Limb (tissue), 2 donors: ENCODE data around the gene RUFY3.
A peak's percentile ranks its signal among the peaks of the same experiment; 100 is the strongest.
"Not testable (repeated sequence)": the region's sequence is repeated elsewhere in the genome, so short reads cannot be mapped to it uniquely, and the experiment has no call there.

Experiments
- DNase-seq, 2 donors: peaks; one replicate each; pipeline ENCODE4 v3.0.0-alpha.2; 2016; ENCODE audit errors: extremely low spot score in 2 of 2

The RUFY3 gene

DNA sequence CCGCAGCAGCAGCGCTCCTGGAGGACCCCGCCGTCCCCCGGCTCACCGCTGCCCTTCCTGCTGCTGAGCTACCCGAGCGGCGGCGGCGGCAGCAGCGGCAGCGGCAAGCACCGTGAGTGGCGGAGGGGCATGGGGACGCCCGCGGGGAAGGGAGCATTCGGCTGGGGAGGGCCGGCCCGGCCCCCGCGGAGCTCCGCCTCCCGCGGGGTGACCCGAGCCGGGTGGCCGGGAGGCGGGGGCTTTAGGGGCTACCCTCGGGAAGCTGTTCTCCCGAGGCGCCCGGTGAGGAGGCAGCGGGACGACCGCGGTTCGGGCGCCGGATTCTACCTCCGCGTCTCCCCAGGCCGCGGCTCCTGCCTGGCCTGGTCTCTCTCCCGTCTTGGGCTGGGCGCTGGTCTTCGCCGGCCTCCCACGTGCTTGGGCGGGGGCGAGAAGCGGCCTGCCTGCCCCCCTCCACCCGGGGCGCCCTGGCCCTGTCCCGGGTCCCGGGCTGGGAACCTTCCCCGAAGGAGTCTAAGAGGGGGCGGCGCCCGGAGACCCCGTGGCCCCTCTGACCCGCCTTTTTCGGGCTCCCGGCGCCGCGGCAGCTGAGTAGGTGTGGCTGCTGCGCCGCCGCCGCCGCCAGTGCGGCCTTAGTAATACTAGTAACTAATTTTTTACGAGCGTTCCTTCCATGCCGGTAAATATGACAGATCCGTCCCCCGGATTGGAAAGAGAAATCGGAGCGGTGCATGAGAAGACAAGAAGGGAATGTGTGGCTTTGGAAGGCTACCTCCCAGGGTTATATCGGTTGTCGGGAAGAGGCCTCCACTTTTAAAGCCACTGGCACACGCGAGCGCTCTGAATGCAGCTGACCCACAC is 16.4 kb upstream of the RUFY3 start:
- peak; percentile 66 to 83 for DNase-seq

DNA sequence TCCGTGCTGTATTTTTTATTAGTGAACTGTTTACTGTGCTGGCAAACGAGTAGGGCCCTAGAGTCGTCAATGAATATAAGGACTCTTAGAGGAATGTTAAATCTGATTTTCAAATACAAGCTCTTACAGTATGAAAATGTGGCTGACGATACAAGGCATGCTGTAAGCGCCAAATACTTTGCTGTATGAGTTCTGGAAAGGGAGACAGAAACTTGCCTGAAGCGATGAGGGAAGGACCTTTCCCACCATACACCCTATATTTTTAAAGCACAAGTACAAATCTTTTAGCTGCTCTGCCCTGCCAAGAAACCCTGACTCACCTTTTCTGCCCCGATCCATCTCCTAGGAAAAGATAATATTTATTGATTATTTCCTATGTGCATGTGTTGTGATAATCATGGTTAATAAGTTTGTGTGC is 15.7 kb upstream of the RUFY3 start:
- no peak for DNase-seq

DNA sequence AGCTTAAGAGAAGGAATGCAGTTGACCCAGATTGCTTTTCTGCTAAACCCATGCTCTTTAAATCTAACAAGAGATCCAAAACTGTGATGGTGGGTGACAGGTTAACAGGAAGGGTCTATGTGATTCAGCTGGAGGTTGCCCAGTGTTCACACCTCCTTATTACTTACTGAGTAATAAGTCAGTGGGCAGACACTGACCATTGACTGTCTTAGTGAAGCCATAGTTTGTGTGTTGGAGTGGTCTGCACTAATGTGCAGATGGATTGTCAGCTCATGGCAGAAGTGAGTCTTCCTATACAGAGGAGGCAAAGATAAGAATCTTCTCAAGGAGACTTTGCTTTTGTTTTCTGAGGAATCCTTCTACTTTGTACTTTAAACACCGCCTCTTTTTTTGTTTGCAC is 15.2 kb upstream of the RUFY3 start:
- DNase-seq, result no peak

DNA sequence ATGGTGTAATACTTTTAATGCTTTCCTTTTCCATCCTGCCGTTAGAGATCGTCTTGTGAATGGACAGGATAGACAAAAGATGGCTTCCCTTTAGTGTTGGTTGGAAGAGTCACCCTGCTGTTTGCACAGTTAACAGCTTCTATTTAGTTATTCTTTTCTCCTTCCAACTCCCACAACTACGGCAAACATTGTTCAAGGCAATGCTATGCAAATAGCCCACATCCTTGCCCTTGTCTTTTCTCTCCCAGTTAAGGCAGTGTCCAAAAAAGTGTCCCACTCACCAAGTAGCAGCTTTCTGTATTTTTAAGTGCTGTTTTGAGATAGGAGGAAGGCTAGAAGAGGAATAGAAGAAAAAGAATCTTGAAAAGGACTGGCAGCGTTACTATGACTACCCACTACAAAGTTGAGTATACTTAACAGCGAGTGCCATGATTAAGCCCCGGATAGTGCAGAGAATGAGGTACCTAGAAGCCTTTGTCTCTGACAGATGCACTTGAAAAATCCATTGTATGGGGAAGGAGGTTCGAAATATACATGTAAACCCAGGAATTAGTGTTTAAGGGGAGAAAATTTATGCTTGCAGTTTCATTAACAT is 12.1 kb upstream of the RUFY3 start:
- no peak for DNase-seq

DNA sequence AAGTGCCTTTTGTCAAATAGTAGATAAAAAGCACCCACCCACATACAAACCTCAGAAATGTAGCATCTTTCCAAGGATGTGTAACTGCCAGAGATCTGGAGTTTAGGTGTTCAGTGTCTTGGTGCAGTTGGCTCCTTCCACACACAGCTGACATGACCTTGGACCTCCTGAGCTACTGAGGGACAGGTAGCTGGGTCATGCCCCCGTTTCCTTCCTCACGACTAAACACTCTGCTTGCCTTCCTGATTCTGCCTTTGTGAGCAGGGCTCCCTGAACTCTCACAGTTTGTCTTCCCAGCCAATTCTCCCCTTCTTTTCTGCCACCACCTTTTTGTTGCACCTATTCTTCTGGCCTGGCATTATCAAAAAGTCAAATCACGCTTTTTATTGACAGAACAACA is 10.2 kb upstream of the RUFY3 start:
- no peak for DNase-seq

DNA sequence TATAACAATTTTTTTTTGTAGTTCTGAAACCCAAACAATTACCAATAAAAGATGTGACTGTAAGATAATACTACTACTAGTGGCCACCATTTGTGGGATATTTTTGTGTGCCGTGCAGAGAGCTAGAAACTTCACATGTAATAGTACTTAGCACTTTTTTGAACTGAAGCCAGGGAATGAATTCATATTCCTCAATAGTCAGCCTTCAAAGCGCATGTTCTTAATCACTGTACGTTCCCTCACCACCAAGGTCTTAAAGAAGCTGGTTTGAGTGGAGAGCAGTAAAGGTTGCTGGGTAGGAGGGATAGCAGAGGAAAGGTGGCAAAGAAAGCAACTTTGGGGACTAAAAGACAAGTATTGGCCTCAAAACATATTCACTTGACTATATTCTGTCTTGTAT is 9.6 kb upstream of the RUFY3 start:
- no peak for DNase-seq

DNA sequence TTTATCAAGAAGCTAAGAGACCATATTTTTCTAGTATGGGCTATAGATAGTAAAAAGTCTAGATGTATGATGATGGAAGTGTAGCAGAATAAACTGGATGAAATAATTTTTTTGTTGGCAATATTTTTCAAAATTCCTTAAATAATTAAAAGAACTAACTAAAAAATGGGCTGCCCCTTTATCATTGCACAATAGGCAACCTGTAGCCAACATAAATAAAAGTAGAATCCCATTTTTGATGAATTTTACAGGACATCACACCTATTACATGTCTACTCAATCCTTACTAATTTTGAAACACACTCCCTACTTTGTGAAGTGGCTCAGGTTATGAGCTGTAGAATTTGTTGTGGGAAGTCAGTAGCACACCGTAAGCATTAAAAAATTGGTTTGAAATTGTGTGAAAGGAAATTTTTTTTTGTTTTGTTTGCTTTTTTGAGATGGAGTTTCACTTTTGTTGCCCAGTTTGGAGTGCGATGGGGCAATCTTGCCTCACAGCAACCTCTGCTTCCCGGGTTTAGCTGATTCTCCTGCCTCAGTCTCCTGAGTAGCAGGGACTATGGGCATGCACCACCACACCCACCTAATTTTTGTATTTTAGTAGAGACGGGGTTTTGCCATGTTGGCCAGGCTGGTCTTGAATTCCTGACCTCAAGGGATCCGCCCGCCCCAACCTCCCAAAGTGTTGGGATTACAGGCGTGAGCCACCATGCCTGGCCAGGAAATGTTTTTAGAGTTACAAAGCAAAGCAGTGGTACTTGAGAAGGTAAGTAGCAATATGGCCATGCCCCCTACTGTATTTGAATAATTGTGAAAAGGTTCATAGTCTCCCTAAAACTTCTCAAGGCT is 8.9 kb upstream of the RUFY3 start:
- DNase-seq, result no peak

DNA sequence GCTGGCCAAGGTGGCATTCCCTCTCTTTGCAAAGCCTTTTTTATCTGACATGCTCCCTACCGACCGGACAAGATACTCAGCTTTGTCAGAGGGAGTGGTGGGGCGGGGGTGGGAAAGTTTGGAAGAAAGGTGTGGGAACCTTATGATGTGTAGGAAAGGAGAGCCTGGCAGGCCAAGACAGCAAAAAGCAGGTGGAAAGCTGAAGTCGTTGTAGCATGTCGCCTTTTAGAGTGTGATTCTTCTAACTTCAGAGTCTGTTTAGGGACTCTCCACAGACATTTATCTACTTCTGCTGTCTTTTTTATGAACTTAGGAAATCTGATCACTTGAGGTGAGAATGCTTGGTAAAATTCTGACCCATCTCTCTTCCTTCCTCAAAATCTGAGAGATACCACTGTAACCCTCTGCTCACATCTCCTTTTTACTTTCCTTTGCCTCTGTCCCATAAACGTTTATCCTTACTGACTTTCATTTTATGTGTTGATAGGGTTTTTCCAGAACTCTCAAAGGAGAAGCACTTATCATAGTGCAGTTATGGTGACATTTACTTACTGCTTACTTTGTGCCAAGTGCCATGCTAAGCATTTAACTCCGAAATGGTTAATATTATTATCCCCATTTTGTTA is 8.2 kb upstream of the RUFY3 start:
- DNase-seq, result no peak

DNA sequence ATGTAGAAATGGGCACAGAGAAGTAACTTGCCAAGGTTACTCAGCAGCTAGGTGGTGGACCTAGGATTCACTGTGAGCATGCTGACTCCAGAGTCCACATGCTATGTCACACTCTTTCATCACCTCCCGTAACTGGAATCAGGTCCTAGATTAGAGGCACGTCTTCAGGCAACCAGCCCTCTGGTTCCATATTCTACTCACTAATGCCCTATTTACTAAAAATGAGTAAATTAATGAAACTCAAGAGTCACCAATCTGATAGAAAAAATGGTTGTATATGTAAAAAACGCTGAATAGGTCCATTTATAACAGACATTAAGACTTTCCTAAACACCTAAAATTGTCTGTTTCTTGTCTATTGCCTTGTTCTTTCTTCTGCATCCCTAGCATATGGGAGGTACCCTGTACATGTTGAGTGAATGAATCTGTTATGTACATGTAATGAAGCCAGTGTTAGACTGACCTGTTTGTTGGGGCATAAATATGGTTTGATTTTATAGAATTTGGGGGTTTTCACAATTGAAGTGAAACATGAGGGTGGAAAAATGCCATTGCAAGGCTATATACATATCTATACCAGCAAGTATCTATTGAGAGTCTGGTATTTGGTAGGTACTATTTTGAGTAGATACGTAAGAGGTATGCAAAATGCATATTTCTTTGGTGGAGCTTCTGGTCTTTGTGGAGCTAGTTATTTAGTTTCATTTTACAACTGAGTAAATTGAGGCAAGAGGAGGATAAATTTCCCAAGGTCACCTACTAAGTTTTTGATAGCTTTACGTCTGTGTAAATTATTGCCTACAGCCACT is 7.5 kb upstream of the RUFY3 start:
- no peak for DNase-seq

DNA sequence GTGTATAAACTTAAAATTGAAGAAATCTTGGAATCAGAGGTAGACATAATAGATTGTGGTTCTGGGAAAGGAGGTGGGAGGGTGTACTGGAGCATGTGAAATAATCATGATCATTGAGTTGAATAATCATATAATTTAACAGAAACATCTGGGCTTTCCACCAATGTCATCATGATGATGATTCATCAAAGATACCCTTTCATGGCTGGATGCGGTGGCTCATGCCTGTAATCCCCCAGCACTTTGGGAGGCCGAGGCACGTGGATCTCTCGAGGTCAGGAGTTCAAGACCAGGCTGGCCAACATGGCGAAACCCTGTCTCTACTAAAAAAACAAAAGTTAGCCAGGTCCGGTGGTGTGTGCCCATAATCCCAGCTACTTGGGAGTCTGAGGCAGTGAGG is 6.7 kb upstream of the RUFY3 start:
- DNase-seq, result no peak

DNA sequence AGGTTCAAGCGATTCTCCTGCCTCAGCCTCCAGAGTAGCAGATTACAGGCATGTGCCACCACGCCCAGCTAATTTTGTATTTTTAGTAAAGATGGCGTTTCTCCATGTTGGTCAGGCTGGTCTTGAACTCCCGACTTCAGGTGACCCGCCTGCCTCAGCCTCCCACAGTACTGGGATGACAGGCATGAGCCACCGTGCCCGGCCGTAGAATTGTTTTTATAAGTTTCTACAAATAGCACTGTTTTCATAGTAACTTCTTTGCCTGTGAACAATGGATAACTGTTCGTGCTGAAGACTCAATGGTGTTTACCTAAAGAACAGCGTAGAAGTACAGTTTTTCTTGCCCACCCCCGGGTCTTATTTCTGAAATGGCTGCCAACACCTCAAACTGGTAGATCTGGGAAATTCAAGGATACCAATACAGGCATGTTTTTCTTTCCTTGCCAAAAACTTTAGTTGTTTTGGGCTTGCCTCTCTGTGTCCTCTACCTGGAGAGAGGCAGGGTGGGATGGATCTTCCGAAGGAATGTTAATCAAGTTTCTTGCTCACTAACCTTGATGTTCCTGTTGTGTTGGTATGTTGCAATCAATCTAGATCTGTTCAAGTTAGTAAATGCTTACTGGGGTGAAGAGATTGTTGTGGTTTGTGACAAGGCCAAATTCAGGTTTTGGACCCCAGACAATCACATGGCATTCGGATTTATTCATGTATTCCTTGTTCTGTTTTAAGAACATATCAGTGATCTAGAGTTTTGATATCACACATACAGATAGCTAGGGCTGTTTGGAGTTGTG is 2.8 kb upstream of the RUFY3 start:
- no peak for DNase-seq

DNA sequence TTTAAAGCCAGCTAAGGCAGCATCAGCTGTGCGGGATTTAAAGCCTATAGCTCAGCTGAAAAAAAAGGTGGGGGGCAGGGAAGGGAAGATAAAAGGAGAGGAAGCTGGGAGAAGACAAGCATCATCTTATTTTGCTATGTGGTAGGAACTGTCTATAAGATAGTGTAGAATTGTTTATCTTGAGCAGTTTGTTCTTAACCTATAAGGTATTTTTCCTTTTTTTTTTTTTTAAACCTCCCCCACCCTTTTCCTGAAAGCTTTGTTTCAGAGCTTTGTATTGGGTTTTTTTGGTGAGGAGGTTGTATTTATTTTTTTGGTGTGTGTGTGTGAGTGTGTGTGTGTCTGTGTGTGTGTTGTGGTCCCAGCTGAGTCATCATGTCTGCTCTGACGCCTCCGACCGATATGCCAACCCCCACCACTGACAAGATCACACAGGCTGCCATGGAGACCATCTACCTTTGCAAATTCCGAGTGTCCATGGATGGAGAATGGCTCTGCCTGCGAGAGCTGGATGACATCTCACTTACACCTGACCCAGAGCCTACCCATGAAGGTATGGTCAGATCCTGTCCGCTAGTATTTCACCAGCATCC is 531 bp downstream of the RUFY3 start:
- DNase-seq, result peak in 1 of 2 donors; percentile 46

DNA sequence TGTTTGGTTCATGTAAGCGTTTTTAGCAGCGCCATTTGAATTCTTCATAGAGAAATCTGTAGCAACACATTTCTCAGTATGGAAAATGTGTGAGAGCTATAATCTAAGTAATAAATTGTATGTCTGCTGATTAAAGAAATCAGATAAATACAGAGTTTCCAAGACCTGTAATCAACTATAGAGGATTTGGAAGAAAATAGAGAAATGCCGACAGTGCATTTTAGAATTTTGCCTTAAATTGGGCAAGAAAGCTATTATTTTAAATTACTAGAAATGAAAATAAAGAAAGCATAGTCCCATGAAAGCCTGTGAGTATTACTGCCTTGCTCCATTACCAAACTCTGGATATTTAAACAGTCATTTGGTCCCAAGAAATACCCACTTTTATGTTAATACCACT is 2.7 kb downstream of the RUFY3 start:
- no peak for DNase-seq

DNA sequence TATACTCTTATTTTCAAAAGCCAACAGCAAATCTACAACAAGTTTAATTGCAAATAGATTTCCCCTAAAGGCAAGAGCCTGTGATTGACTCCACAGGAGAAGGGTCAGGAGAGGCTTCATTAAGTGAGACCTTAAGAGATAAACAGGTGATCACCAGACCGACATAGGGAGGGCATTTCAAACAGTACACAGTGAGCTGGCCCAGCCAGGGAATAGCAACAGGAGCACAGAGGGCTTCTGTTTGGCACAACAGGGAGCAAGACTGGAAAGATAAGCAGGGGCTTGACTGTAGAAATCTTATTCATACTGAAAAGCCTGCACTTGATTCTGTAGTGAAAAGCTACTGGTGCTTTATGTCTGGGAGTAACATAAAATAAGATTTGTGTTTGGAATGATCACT is 3.9 kb downstream of the RUFY3 start:
- no peak for DNase-seq

DNA sequence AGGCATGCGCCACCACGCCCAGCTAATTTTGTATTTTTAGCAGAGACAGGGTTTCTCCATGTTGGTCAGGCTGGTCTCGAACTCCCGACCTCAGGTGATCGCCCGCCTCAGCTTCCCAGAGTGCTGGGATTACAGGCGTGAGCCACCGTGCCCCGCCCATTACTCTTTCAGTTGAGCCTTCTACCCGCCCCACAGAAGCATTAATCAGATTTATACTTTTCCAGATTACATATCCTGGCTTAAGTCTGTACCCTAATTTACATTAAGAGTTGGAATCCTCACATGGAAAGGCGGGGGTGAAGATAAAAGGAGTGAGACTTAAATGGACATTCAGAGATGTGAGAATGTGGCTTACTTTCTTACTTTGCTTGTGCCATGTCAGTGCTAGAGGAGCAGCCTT is 4.8 kb downstream of the RUFY3 start:
- not testable (repeated sequence) for DNase-seq

DNA sequence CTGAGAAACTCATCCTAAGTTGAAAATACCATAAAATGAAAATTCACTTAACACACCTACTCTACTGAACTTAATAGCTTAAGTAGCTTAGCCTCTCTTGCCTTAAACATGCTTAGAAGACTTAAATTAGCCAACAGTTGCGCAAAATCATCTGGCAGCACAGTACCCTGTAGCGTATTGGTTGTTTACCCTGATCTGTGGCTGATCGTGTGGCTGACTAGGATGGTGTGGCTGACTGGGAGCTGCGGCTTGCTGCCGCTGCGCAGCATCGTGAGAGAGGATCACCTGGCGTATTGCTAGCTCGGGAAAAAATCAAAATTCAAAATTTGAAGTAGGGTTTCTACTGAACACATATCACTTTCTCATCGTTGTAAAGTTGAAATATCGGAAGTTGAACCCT is 6.3 kb downstream of the RUFY3 start:
- DNase-seq, result no peak

DNA sequence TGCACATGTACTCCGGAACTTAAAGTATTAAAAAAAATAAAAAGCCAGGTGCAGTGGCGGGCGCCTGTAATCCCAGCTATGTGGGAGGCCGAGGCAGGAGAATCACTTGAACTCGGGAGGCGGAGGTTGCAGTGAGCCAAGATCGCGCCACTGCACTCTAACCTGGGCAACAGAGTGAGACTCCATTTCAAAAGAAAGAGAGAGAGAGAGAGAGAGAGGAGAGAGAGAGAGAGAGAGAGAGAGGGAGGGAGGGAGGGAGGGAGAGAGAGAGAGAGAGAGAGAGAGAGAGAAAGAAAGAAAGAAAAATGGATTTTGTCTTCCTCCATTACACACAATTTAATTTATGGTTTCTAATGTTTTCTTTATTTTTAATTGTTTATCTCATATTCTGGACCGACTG is 11.1 kb downstream of the RUFY3 start:
- not testable (repeated sequence) for DNase-seq

DNA sequence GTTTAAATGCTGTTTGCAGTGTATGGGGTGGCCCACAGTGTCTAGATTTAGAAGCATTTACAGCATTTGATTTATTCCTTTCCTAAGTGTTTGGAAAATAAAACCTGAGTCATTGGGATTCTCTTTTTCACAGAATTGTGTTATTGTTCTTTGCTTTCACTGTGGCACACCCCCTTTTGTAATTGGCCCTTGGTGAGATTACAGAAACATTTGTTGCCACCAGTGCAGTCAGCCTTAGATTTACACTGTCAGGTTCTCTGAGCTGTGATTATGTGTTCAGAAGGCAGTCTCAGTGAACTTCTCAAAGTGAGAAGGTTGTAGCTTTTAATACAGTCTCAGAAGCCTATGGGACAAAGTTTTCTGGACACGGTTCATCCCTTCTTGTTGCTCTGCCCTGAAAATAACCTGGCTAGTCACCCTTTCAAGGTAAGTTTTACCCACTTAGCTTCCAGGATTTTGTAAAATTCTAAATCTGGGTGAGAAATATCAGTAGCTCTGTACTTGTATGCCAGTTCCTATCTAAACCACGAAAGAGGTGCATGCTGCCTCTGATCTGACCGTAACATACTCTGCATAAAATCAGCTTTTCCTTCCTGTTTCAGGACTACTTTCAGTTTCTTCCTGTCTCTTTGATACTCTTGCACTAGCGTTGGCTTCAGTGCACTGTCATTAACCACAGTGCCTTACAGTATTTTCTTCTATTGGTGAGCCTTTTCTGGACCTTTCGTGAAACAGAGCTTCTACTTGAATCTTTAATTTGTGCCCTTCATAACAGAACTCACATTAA is 12.6 kb downstream of the RUFY3 start:
- no peak for DNase-seq

DNA sequence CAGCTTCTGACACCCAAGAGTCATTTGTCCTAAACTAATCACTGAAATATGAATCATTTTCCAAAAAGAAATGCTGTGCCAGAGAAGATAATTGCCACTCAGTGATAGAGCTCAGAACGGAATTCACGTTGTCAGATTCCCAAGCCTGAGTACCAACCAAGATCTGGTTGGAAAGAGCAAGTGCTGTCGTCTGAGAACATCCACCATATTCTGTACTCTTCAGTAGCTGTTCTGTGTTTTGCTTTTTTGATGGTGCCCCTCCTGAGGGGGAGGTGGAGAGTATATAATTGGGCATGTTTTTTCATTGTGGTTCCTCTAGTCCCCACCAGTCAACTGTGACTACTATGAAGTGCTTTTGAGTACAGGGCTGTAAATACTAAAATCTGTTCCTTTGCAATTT is 13.2 kb downstream of the RUFY3 start:
- no peak for DNase-seq
